Activated T-cell treated with anti-CD3 and anti-CD28 coated beads, Interleukin-2, amount 50 U/mL, for 24 hours (primary cell): ENCODE data around the gene CREBL2.
A peak's percentile ranks its signal among the peaks of the same experiment; 100 is the strongest.

Experiments
- DNase-seq: peaks from one replicate; pipeline ENCODE4 v3.0.0-alpha.2; 2020
- H3K27ac Mint-ChIP-seq: 2 replicates; pipeline ENCODE4 v1.8.0; 2020; ENCODE audit warnings: mild to moderate bottlenecking, mixed read lengths
- H3K27me3 Mint-ChIP-seq: 2 replicates; pipeline ENCODE4 v1.8.0; 2020; ENCODE audit warnings: mixed read lengths
- H3K36me3 Mint-ChIP-seq: 2 replicates; pipeline ENCODE4 v1.8.0; 2020; ENCODE audit warnings: low read depth, mixed read lengths
- H3K4me1 Mint-ChIP-seq: 2 replicates; pipeline ENCODE4 v1.8.0; 2020; ENCODE audit warnings: low read depth, mixed read lengths
- H3K4me3 Mint-ChIP-seq: 2 replicates; pipeline ENCODE4 v1.8.0; 2020; ENCODE audit warnings: mild to moderate bottlenecking, moderate library complexity, mixed read lengths
- H3K9me3 Mint-ChIP-seq: 2 replicates; pipeline ENCODE4 v1.8.0; 2020; ENCODE audit warnings: mixed read lengths

Gene CREBL2

GRCh38 chr12:12663644-12664294 is 52.1 kb downstream of the CREBL2 start:
- H3K36me3 Mint-ChIP-seq = no peaks in the 10 kb centered on the region
- H3K27ac Mint-ChIP-seq = no peak overlapping the region
- DNase-seq = no peak
- no peaks in the 10 kb centered on the region for H3K27me3 Mint-ChIP-seq
- no peak overlapping the region for H3K4me3 Mint-ChIP-seq
- no peaks in the 10 kb centered on the region for H3K4me1 Mint-ChIP-seq
- H3K9me3 Mint-ChIP-seq = no peaks in the 10 kb centered on the region

GRCh38 chr12:12665194-12665593 is 53.5 kb downstream of the CREBL2 start:
- H3K27ac Mint-ChIP-seq = no peak overlapping the region

GRCh38 chr12:12668005-12668404 is 56.3 kb downstream of the CREBL2 start:
- H3K9me3 Mint-ChIP-seq = no peaks in the 10 kb centered on the region
- no peak overlapping the region for H3K27ac Mint-ChIP-seq

More at GRCh38 chr12:12665194-12665593, 53.5 kb downstream of the CREBL2 start:
- no peaks in the 10 kb centered on the region for H3K36me3 Mint-ChIP-seq
- no peaks in the 10 kb centered on the region for H3K9me3 Mint-ChIP-seq
- H3K4me1 Mint-ChIP-seq = no peaks in the 10 kb centered on the region
- no peak overlapping the region for H3K4me3 Mint-ChIP-seq
- DNase-seq = no peak
- H3K27me3 Mint-ChIP-seq = no peaks in the 10 kb centered on the region

GRCh38 chr12:12669020-12669419 is 57.3 kb downstream of the CREBL2 start:
- H3K27ac Mint-ChIP-seq = no peak overlapping the region
- H3K4me3 Mint-ChIP-seq = no peak overlapping the region
- H3K36me3 Mint-ChIP-seq = no peaks in the 10 kb centered on the region
- no peaks in the 10 kb centered on the region for H3K9me3 Mint-ChIP-seq
- no peak for DNase-seq
- no peaks in the 10 kb centered on the region for H3K27me3 Mint-ChIP-seq
- peaks cover 22% of the 10 kb centered on the region for H3K4me1 Mint-ChIP-seq

More at GRCh38 chr12:12668005-12668404, 56.3 kb downstream of the CREBL2 start:
- H3K4me1 Mint-ChIP-seq = peaks cover 14% of the 10 kb centered on the region
- no peak for DNase-seq
- H3K4me3 Mint-ChIP-seq = no peak overlapping the region
- no peaks in the 10 kb centered on the region for H3K36me3 Mint-ChIP-seq
- no peaks in the 10 kb centered on the region for H3K27me3 Mint-ChIP-seq

GRCh38 chr12:12671850-12672660 is 60.4 kb downstream of the CREBL2 start:
- Mint-ChIP-seq H3K36me3 (no peaks in the 10 kb centered on the region), H3K27ac (no peak overlapping the region), H3K27me3 (no peaks in the 10 kb centered on the region), H3K9me3 (no peaks in the 10 kb centered on the region), H3K4me3 (no peak overlapping the region), H3K4me1 (peaks cover 26% of the 10 kb centered on the region)
- DNase-seq = no peak

- Mint-ChIP-seq H3K4me1 (peaks cover 26% of the 10 kb centered on the region), H3K36me3 (no peaks in the 10 kb centered on the region), H3K27me3 (no peaks in the 10 kb centered on the region), H3K27ac (peak overlapping the region; percentile 75), H3K4me3 (no peak overlapping the region), H3K9me3 (no peaks in the 10 kb centered on the region)
- DNase-seq = no peak
These were observed 61.6 kb downstream of the CREBL2 start for GRCh38 chr12:12673296-12673695.

- Mint-ChIP-seq H3K27me3 (no peaks in the 10 kb centered on the region), H3K4me3 (no peak overlapping the region), H3K4me1 (peaks cover 25% of the 10 kb centered on the region), H3K9me3 (no peaks in the 10 kb centered on the region), H3K36me3 (no peaks in the 10 kb centered on the region), H3K27ac (no peak overlapping the region)
- DNase-seq = no peak
These were observed 64.9 kb downstream of the CREBL2 start for GRCh38 chr12:12676605-12677004.

GRCh38 chr12:12681061-12681765 is 69.5 kb downstream of the CREBL2 start:
- H3K27ac Mint-ChIP-seq = no peak overlapping the region
- DNase-seq = no peak
- H3K4me3 Mint-ChIP-seq = no peak overlapping the region
- peaks cover 4% of the 10 kb centered on the region for H3K4me1 Mint-ChIP-seq
- no peaks in the 10 kb centered on the region for H3K36me3 Mint-ChIP-seq
- H3K9me3 Mint-ChIP-seq = no peaks in the 10 kb centered on the region
- H3K27me3 Mint-ChIP-seq = no peaks in the 10 kb centered on the region

- DNase-seq = no peak
- no peaks in the 10 kb centered on the region for H3K9me3 Mint-ChIP-seq
- H3K27me3 Mint-ChIP-seq = no peaks in the 10 kb centered on the region
- no peaks in the 10 kb centered on the region for H3K4me1 Mint-ChIP-seq
- no peak overlapping the region for H3K27ac Mint-ChIP-seq
- no peaks in the 10 kb centered on the region for H3K36me3 Mint-ChIP-seq
- no peak overlapping the region for H3K4me3 Mint-ChIP-seq
These were observed 70.6 kb downstream of the CREBL2 start for GRCh38 chr12:12682284-12682683.

- Mint-ChIP-seq H3K27ac (no peak overlapping the region), H3K4me3 (no peak overlapping the region), H3K36me3 (peaks cover 2% of the 10 kb centered on the region), H3K9me3 (no peaks in the 10 kb centered on the region), H3K4me1 (no peaks in the 10 kb centered on the region), H3K27me3 (no peaks in the 10 kb centered on the region)
- no peak for DNase-seq
These were observed 71.5 kb downstream of the CREBL2 start for GRCh38 chr12:12683136-12683697.

GRCh38 chr12:12683725-12684124 is 72.0 kb downstream of the CREBL2 start:
- no peak overlapping the region for H3K27ac Mint-ChIP-seq
- no peaks in the 10 kb centered on the region for H3K4me1 Mint-ChIP-seq
- H3K36me3 Mint-ChIP-seq = peaks cover 3% of the 10 kb centered on the region
- no peaks in the 10 kb centered on the region for H3K9me3 Mint-ChIP-seq
- H3K27me3 Mint-ChIP-seq = no peaks in the 10 kb centered on the region
- no peak overlapping the region for H3K4me3 Mint-ChIP-seq
- no peak for DNase-seq

GRCh38 chr12:12684375-12685106 is 72.9 kb downstream of the CREBL2 start:
- no peak overlapping the region for H3K4me3 Mint-ChIP-seq
- peaks cover 7% of the 10 kb centered on the region for H3K4me1 Mint-ChIP-seq
- no peak overlapping the region for H3K27ac Mint-ChIP-seq
- no peaks in the 10 kb centered on the region for H3K27me3 Mint-ChIP-seq
- no peaks in the 10 kb centered on the region for H3K9me3 Mint-ChIP-seq
- H3K36me3 Mint-ChIP-seq = peaks cover 3% of the 10 kb centered on the region
- DNase-seq = no peak

- Mint-ChIP-seq H3K27me3 (no peaks in the 10 kb centered on the region), H3K4me1 (peaks cover 15% of the 10 kb centered on the region), H3K27ac (no peak overlapping the region), H3K9me3 (no peaks in the 10 kb centered on the region), H3K4me3 (no peak overlapping the region), H3K36me3 (peaks cover 4% of the 10 kb centered on the region)
- no peak for DNase-seq
These were observed 73.6 kb downstream of the CREBL2 start for GRCh38 chr12:12685305-12685704.

- Mint-ChIP-seq H3K9me3 (no peaks in the 10 kb centered on the region), H3K27me3 (no peaks in the 10 kb centered on the region), H3K4me1 (peaks cover 25% of the 10 kb centered on the region), H3K27ac (no peak overlapping the region), H3K36me3 (peaks cover 8% of the 10 kb centered on the region), H3K4me3 (no peak overlapping the region)
- DNase-seq = no peak
These were observed 74.8 kb downstream of the CREBL2 start for GRCh38 chr12:12686472-12686871.
